Measurements from ENCODE around the gene NFE2L2.
A peak's percentile ranks its signal among the peaks of the same experiment; 100 is the strongest.

- TF ChIP-seq CTCF (IDR thresholded peaks at IDR 0.05) = no peak
- TF ChIP-seq POLR2AphosphoS5 (IDR thresholded peaks at IDR 0.05) = peak in 1 of 3 donors; percentile 26
- TF ChIP-seq EP300 (IDR thresholded peaks at IDR 0.05; ENCODE audit: low read depth) = no peak
- no peak for TF ChIP-seq POLR2A (IDR thresholded peaks at IDR 0.05)
Observed at GRCh38 chr2:177265824-177266817, 1.6 kb upstream of the NFE2L2 start.

All from transverse colon (tissue), 4 donors.